GM12874 (cell line): ENCODE data around the gene LRRC56.

Source experiments
- TF ChIP-seq, protein P1 (sequence below): IDR thresholded peaks from 2 replicates; pipeline ENCODE4 v1.5.1; 2011; ENCODE audit warnings: low read depth, mild to moderate bottlenecking, control low read depth, low read length, moderate library complexity; ENCODE audit not compliant: insufficient read depth

The LRRC56 gene

DNA sequence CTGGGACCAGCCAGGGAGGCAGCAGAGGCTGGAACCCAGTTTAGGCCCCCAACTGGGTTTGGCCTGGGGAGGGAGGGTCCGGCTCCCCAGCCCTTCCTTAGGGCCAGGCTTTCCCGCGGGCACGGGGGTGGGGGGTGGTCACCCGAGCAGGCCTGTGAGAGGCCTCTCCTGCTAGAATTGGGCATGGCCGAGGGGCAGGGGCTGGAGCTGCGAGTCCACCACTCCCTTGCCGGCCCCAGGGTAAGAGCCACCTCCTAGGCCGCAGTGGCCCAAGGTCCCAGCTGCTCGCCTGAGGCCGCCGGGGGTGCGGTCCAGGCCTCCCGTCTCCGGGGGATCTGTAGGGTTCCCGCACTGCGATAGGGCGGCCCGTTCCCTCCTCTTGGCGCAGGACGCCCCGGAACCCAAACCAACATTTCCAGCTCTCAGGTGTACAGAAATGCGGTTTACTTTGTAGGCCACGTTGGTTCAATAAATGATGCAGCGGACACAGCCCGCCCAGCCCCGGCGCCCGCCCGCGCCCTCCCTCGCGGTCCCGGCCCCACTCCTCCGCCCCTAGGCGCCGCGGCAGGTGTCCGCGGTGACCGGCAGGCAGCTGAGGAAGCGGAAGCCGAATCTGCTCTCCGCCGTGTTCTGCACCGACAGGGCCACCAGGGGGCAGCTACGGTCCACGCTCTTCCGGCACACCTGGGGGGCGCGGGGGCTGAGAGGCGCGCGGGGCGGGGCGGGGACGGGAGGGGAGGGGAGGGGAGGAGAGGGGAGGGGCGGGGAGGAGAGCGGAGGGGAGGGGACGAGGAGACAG is 17.3 kb downstream of the LRRC56 start:
- TF ChIP-seq, protein P1, sequence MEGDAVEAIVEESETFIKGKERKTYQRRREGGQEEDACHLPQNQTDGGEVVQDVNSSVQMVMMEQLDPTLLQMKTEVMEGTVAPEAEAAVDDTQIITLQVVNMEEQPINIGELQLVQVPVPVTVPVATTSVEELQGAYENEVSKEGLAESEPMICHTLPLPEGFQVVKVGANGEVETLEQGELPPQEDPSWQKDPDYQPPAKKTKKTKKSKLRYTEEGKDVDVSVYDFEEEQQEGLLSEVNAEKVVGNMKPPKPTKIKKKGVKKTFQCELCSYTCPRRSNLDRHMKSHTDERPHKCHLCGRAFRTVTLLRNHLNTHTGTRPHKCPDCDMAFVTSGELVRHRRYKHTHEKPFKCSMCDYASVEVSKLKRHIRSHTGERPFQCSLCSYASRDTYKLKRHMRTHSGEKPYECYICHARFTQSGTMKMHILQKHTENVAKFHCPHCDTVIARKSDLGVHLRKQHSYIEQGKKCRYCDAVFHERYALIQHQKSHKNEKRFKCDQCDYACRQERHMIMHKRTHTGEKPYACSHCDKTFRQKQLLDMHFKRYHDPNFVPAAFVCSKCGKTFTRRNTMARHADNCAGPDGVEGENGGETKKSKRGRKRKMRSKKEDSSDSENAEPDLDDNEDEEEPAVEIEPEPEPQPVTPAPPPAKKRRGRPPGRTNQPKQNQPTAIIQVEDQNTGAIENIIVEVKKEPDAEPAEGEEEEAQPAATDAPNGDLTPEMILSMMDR: peak; percentile 78

DNA sequence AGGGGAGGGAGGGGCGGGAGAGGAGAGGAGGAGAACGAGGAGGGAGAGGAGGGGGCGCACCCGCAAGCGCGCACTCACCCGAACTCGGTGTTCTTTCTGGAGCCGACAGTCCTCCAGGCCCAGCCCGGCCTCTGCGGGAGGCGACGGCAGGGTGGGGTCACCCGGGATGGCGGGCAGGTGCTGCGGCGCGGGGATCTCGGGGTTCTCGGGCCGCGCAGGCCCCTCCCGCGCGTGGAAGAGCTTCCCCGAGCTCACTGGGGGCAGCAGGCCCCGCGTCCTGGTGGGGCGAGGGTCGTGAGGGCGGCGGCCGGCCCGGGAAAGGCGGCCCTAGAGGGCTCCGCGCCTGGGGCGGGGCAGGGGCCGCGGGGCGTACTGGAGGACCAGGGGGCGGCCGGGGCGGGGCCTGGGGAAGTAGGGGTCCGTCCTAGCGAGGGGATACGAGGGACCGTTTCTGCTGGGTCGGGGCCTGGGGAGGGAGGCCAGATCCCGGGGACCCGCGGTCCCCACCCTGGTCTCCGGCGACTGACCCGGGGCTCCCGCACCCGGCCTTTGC is 18.0 kb downstream of the LRRC56 start:
- TF ChIP-seq, protein P1: no peak

- TF ChIP-seq, protein P1: no peak
Measured at GRCh38 chr11:555780-556661, 18.7 kb downstream of the LRRC56 start.

DNA sequence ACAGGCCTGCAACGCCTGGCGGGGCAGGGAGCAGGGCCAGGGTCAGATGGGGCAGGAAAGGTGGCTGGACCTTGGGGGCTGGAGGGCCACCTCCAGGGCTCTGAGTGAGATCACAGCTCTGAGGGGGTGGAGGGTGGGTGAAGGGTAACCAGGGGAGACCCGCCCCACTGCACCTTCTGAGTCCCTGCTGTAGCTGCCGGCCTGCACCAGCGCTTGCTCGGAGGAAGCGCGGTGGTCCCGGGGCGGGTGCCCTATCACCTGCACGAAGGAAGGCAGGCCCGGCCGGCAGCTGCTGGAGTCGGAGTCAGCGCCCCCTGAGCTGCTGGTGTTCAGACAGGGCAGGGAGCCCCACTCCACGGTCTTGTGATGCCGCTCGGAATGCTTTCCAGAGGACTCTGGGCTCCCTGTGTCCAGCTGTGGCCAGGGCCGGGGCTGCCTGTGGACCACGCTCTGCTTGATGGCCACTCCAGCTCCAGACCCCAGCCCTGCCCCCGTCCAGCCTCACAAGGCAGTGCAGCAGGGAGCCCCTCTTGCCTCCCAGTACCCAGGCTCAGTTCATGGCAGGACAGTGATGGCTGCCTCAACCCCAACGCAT is 19.4 kb downstream of the LRRC56 start:
- TF ChIP-seq, protein P1: no peak

DNA sequence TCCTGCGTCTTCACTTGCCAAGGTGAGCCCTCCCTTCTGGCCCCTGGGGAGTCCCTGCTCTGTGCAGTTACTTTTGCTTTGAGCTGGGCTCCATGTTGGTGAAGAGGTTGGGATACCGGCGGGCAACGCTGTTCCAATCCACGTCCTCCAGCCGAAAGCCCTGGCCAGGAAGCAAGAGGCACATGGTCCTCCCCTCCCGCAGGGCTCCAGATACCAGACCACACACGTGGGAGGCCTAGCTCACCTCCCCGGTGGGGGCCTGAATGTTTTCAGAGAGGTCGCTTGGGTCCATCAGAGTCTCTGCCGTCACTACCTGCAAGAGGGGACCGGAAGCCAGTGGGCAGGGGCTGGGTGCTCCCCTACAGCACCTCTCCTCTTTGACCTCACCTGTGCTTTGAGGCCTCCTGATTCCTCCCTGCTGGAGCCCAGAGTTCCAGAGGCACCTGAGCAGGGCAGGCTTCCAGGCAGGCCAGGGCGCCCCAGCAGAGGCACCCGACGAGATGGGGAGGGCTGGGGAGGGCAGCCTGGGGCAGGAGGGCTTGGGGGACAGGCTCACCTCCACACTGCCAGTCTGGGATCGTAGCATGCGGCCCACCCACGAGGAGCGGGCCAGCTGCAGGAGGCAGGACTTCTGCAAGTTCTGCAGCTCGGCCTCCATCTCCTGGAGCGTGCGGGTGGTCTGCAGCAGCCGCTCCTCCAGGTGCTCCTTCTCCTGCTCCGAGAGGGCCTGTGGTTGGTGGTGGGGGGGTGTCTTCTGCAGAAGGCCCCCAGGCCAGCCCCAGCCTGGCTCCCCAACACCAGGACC is 20.2 kb downstream of the LRRC56 start:
- TF ChIP-seq, protein P1: no peak

GRCh38 chr11:558503-558902 is 21.2 kb downstream of the LRRC56 start:
- TF ChIP-seq, protein P1: no peak
